HepG2 (cell line): Measurements from ENCODE around the gene ZSWIM8. TPM values are rescaled to one million over a fixed set of nuclear protein-coding genes. Genes with fewer than 3 reads are reported as not detected.

Experiments used
- MXI1 ChIP-seq: IDR thresholded peaks from 3 replicates; pipeline ENCODE4 v1.6.1; 2012; ENCODE audit warnings: low read depth, low read length, inconsistent platforms, borderline replicate concordance
- NCOR1 ChIP-seq: fragments of 200-600 bp; sonication (generic); IDR thresholded peaks from 2 replicates; pipeline ENCODE4 v1.7.0; 2017; ENCODE audit warnings: antibody characterized with exemption, low read length, borderline replicate concordance
- PAXIP1 ChIP-seq: sonication (generic); formaldehyde crosslinking; conservative IDR thresholded peaks from 2 replicates; pipeline ENCODE4 v1.4.0; 2020; ENCODE audit warnings: mild to moderate bottlenecking, missing genetic modification reagents, moderate library complexity
- POLR2A ChIP-seq, 2 experiments: IDR thresholded peaks; 2 replicates each; pipeline ENCODE4 v1.6.1; 2011; ENCODE audit warnings: low read depth in 2 of 2, low read length in 2 of 2, mild to moderate bottlenecking in 1 of 2, moderate library complexity in 1 of 2; ENCODE audit not compliant: insufficient read depth in 1 of 2
- RARA ChIP-seq: IDR thresholded peaks from 2 replicates; pipeline ENCODE4 v1.6.1; 2016; ENCODE audit warnings: missing genetic modification reagents, missing compliant biosample characterization
- RFXAP ChIP-seq: sonication (generic); formaldehyde crosslinking; IDR thresholded peaks from 2 replicates; pipeline ENCODE4 v1.4.0; 2020; ENCODE audit warnings: missing genetic modification reagents, borderline replicate concordance
- TBX2 ChIP-seq: sonication (generic); formaldehyde crosslinking; IDR thresholded peaks from 2 replicates; pipeline ENCODE4 v1.5.0; 2020; ENCODE audit warnings: missing genetic modification reagents, mild to moderate bottlenecking, borderline replicate concordance
- TFAP4 ChIP-seq: sonication (generic); IDR thresholded peaks from 2 replicates; pipeline ENCODE4 v1.6.1; 2016; ENCODE audit warnings: low read depth, borderline replicate concordance
- TP53 ChIP-seq: sonication (generic); formaldehyde crosslinking; conservative IDR thresholded peaks from 2 replicates; pipeline ENCODE4 v1.4.0; 2020; ENCODE audit warnings: missing genetic modification reagents
- ZNF720 ChIP-seq: sonication (generic); formaldehyde crosslinking; IDR thresholded peaks from 2 replicates; pipeline ENCODE4 v1.4.0; 2020; ENCODE audit warnings: missing genetic modification reagents
- ZNF772 ChIP-seq: sonication (generic); formaldehyde crosslinking; IDR thresholded peaks from 2 replicates; pipeline ENCODE4 v1.5.0; 2020; ENCODE audit warnings: mild to moderate bottlenecking, missing genetic modification reagents
- ZSCAN9 ChIP-seq: IDR thresholded peaks from 2 replicates; pipeline ENCODE4 v1.6.1; 2016; ENCODE audit warnings: borderline replicate concordance
- ZXDC ChIP-seq: sonication (generic); formaldehyde crosslinking; IDR thresholded peaks from 2 replicates; pipeline ENCODE4 v1.5.0; 2020; ENCODE audit warnings: mild to moderate bottlenecking, missing genetic modification reagents
- polyA plus RNA-seq, 8 experiments: library from polyadenylated mRNA; depleted of rRNA in 3 of 8; stranded (reverse) in 7 of 8; unstranded in 1 of 8; fragments of >200 nt; fragmentation: Illumina TruSeq in 4 of 8; extraction: Trizol in 4 of 8; gene quantifications; 2 replicates each; pipeline versions ENCODE4 v1.2.1 to v1.2.3, GENCODE V29; 2011 to 2016; ENCODE audit warnings: low read depth in 4 of 8, missing spikeins in 1 of 8, mixed read lengths in 1 of 8; ENCODE audit not compliant: insufficient read depth in 1 of 8
- total RNA-seq, 5 experiments: library from RNA; depleted of rRNA; stranded (reverse); fragments of >200 nt; fragmentation: Illumina TruSeq; extraction: Trizol; gene quantifications; 2 replicates each; pipeline ENCODE4 v1.2.3, GENCODE V29; 2016; ENCODE audit warnings: low read depth in 1 of 5
- TF ChIP-seq, protein P1 (sequence below): sonication (generic); formaldehyde crosslinking; conservative IDR thresholded peaks from 2 replicates; pipeline ENCODE4 v1.4.0; 2020; ENCODE audit warnings: missing genetic modification reagents

ZSWIM8 gene
- total and polyA plus RNA-seq, 2 of the 13 experiments (the other 11 are each of a cell fraction or from before 2014, with no cell fraction given), result 39.9 to 98.2 TPM

GRCh38 chr10:73786512-73786885 is 1.1 kb downstream of the ZSWIM8 start (continued):
- TF ChIP-seq PAXIP1 (CRISPR knock-in tag), result 0 out of 2 replicates have a peak, but pooled peaks have one; percentile 6
- no peak for TF ChIP-seq ZNF720 (CRISPR knock-in tag)
- no peak for TF ChIP-seq RFXAP (CRISPR knock-in tag)
- TF ChIP-seq MXI1, result peak; percentile 45; the same call in 1 of the 3 replicates
- peak in 1 of 2 experiments; percentile 50; a peak in 1 of 4 replicates for TF ChIP-seq POLR2A (IDR thresholded peaks at IDR 0.05; ENCODE audit: insufficient read depth in 1 of 2, low read depth in 2 of 2, low read length in 2 of 2)
- no peak for TF ChIP-seq TBX2 (CRISPR knock-in tag)
- 0 out of 2 replicates have a peak, but pooled peaks have one; percentile 6 for TF ChIP-seq TFAP4
- TF ChIP-seq RARA, result 0 out of 2 replicates have a peak, but pooled peaks have one; percentile 20
- no peak for TF ChIP-seq TP53 (CRISPR knock-in tag)
- peak; percentile 74 for TF ChIP-seq NCOR1
- TF ChIP-seq, protein P1, sequence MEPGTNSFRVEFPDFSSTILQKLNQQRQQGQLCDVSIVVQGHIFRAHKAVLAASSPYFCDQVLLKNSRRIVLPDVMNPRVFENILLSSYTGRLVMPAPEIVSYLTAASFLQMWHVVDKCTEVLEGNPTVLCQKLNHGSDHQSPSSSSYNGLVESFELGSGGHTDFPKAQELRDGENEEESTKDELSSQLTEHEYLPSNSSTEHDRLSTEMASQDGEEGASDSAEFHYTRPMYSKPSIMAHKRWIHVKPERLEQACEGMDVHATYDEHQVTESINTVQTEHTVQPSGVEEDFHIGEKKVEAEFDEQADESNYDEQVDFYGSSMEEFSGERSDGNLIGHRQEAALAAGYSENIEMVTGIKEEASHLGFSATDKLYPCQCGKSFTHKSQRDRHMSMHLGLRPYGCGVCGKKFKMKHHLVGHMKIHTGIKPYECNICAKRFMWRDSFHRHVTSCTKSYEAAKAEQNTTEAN, result no peak
- TF ChIP-seq ZXDC (CRISPR knock-in tag), result no peak
- 0 out of 2 replicates have a peak, but pooled peaks have one; percentile 8 for TF ChIP-seq ZNF772 (CRISPR knock-in tag)
- no peak for TF ChIP-seq ZSCAN9 (CRISPR knock-in tag)
